ENCODE results near the gene IQCN. TPM values are rescaled to one million over a fixed set of nuclear protein-coding genes. Genes with fewer than 3 reads are reported as not detected.

The IQCN gene
- total and polyA plus RNA-seq, 4 donors: 0.19 to 2.4 (median 0.53) TPM

DNA sequence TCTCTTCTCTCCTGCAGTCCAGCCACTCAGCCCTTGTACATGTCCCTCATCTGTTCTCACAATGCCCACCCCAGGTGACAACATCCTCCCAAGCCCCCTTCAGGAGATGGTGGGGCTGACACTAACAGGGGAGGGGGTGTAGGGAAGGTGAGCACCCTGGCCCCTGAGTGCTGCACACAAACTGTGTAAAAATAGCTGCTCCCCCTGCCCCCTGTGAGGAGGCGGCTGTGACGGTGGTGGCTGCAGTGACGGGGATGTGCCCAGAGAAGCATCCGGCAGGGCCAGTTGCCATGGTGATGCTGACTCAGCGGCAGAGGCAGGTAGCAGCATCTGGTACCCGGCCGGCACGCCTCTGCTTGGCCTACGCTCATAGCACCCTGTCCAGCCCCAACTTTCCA is 20.2 kb upstream of the IQCN start:
- DNase-seq (ENCODE audit: low spot score): no peak
- 75% methylated on average over 9 of the region's 9 CpGs for WGBS
- Histone ChIP-seq H3K9me3 (ENCODE audit: control insufficient read depth in 4 of 4, low read length in 3 of 4) (no peaks in the 10 kb centered on the region), H3K36me3 (ENCODE audit: control insufficient read depth in 4 of 4, insufficient read depth in 3 of 4, low read depth in 1 of 4, low read length in 3 of 4) (no peaks in the 10 kb centered on the region), H3K9ac (ENCODE audit: low read depth in 1 of 2, low read length in 2 of 2) (no peak overlapping the region), H3K27ac (ENCODE audit: low read depth in 1 of 2, low read length in 2 of 2) (no peak overlapping the region), H3K27me3 (ENCODE audit: control insufficient read depth in 4 of 4, insufficient read depth in 4 of 4, low read length in 3 of 4) (no peaks in the 10 kb centered on the region), H3K4me1 (ENCODE audit: control insufficient read depth in 4 of 4, insufficient read depth in 4 of 4, low read length in 3 of 4) (peaks cover 3 to 9% (median 6%) of the 10 kb centered on the region in 4 donors), H3K4me3 (ENCODE audit: low read depth in 1 of 3, low read length in 3 of 3) (no peak overlapping the region)
- TF ChIP-seq SP1 (IDR thresholded peaks at IDR 0.05) (no peak), JUND (IDR thresholded peaks at IDR 0.05) (no peak)
- TF ChIP-seq, protein P1, sequence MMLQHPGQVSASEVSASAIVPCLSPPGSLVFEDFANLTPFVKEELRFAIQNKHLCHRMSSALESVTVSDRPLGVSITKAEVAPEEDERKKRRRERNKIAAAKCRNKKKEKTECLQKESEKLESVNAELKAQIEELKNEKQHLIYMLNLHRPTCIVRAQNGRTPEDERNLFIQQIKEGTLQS (IDR thresholded peaks at IDR 0.05): no peak

DNA sequence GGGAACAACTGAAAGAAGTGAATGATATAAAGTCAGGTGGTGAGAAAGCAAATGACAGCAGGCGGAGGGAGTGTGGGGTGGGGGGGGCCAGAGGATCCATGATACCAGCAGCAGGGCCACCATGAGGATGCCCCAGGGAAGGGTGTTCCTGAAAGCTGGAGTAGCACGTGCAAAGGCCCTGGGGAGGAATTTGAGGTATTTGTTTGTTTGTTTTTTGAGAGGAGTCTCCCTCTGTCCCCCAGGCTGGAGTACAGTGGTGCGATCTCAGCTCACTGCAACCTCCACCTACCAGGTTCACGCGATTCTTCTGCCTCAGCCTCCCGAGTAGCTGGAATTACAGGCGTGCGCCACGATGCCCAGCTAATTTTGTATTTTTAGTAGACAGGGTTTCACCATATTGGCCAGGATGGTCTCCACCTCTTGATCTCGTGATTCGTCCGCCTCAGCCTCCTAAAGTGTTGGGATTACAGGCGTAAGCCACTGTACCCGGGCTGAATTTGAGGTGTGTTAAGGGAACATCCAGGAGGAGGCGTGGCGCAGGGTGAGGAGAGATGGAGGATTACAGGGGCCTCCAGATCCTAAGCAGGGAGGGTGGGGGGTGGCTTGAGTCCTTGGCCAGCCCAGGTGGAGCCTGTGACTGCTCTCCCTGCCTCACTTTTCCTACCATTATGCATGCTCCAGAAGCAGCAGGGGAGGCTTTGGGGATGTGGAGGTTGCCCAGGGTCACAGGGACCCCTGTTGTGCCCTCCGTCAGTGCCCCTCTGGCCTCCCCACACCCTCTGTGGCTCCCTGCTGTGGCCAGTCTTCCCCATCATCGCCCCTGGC is 19.6 kb upstream of the IQCN start:
- H3K9ac ChIP-seq (ENCODE audit: low read depth in 1 of 2, low read length in 2 of 2): no peak overlapping the region
- peak overlapping the region; percentile 85 for H3K27ac ChIP-seq (ENCODE audit: low read depth in 1 of 2, low read length in 2 of 2)
- H3K36me3 ChIP-seq (ENCODE audit: control insufficient read depth in 4 of 4, insufficient read depth in 3 of 4, low read depth in 1 of 4, low read length in 3 of 4): no peaks in the 10 kb centered on the region
- no peak for DNase-seq (ENCODE audit: low spot score)
- WGBS: 84% methylated on average over 18 of the region's 18 CpGs
- peaks cover 3 to 9% (median 6%) of the 10 kb centered on the region in 4 donors for H3K4me1 ChIP-seq (ENCODE audit: control insufficient read depth in 4 of 4, insufficient read depth in 4 of 4, low read length in 3 of 4)
- TF ChIP-seq RAD21 (IDR thresholded peaks at IDR 0.05) (no peak), YY1 (IDR thresholded peaks at IDR 0.05) (no peak), JUND (IDR thresholded peaks at IDR 0.05) (no peak), HNF4G (IDR thresholded peaks at IDR 0.05) (no peak), RXRA (IDR thresholded peaks at IDR 0.05) (no peak), HNF4A (conservative IDR thresholded peaks at IDR 0.05) (no peak), GABPA (IDR thresholded peaks at IDR 0.05 in 1 of 2, conservative IDR thresholded peaks at IDR 0.05 in 1 of 2) (no peak), FOXA1 (IDR thresholded peaks at IDR 0.05) (no peak)
- TF ChIP-seq, protein P2, sequence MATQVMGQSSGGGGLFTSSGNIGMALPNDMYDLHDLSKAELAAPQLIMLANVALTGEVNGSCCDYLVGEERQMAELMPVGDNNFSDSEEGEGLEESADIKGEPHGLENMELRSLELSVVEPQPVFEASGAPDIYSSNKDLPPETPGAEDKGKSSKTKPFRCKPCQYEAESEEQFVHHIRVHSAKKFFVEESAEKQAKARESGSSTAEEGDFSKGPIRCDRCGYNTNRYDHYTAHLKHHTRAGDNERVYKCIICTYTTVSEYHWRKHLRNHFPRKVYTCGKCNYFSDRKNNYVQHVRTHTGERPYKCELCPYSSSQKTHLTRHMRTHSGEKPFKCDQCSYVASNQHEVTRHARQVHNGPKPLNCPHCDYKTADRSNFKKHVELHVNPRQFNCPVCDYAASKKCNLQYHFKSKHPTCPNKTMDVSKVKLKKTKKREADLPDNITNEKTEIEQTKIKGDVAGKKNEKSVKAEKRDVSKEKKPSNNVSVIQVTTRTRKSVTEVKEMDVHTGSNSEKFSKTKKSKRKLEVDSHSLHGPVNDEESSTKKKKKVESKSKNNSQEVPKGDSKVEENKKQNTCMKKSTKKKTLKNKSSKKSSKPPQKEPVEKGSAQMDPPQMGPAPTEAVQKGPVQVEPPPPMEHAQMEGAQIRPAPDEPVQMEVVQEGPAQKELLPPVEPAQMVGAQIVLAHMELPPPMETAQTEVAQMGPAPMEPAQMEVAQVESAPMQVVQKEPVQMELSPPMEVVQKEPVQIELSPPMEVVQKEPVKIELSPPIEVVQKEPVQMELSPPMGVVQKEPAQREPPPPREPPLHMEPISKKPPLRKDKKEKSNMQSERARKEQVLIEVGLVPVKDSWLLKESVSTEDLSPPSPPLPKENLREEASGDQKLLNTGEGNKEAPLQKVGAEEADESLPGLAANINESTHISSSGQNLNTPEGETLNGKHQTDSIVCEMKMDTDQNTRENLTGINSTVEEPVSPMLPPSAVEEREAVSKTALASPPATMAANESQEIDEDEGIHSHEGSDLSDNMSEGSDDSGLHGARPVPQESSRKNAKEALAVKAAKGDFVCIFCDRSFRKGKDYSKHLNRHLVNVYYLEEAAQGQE (IDR thresholded peaks at IDR 0.05): no peak
- TF ChIP-seq, protein P3, sequence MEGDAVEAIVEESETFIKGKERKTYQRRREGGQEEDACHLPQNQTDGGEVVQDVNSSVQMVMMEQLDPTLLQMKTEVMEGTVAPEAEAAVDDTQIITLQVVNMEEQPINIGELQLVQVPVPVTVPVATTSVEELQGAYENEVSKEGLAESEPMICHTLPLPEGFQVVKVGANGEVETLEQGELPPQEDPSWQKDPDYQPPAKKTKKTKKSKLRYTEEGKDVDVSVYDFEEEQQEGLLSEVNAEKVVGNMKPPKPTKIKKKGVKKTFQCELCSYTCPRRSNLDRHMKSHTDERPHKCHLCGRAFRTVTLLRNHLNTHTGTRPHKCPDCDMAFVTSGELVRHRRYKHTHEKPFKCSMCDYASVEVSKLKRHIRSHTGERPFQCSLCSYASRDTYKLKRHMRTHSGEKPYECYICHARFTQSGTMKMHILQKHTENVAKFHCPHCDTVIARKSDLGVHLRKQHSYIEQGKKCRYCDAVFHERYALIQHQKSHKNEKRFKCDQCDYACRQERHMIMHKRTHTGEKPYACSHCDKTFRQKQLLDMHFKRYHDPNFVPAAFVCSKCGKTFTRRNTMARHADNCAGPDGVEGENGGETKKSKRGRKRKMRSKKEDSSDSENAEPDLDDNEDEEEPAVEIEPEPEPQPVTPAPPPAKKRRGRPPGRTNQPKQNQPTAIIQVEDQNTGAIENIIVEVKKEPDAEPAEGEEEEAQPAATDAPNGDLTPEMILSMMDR (IDR thresholded peaks at IDR 0.05; ENCODE audit: low read depth, low read length, missing input control): no peak
- no peak overlapping the region for H3K4me3 ChIP-seq (ENCODE audit: low read depth in 1 of 3, low read length in 3 of 3)
- H3K27me3 ChIP-seq (ENCODE audit: control insufficient read depth in 4 of 4, insufficient read depth in 4 of 4, low read length in 3 of 4): no peaks in the 10 kb centered on the region
- no peaks in the 10 kb centered on the region for H3K9me3 ChIP-seq (ENCODE audit: control insufficient read depth in 4 of 4, low read length in 3 of 4)
